CD8-positive, alpha-beta memory T cell (primary cell): Measurements from ENCODE around the gene RANBP3. TPM values are rescaled to one million over a fixed set of nuclear protein-coding genes. Genes with fewer than 3 reads are reported as not detected.

Experiments
- CTCF ChIA-PET: fragments of 350-600 bp; sonication (Branson Sonifier 250); formaldehyde crosslinking; loops from one replicate; lab custom pipeline; 2021; ENCODE audit warnings: antibody characterized with exemption; lab: Charles Lee
- POLR2A ChIA-PET: fragments of 350-600 bp; sonication (Branson Sonifier 250); formaldehyde crosslinking; loops from one replicate; lab custom pipeline; 2021; ENCODE audit warnings: antibody characterized with exemption; lab: Charles Lee
- DNase-seq, 5 donors: peaks; one replicate each; pipeline versions ENCODE4 v3.0.0 to v3.0.0-alpha.2; 2020 to 2022; ENCODE audit warnings: mixed read lengths in 1 of 5
- H3K27ac ChIP-seq: one replicate; pipeline ENCODE4 v1.7.0; 2013; ENCODE audit warnings: low read depth, mild to moderate bottlenecking, low read length, moderate library complexity
- H3K27me3 ChIP-seq: 2 replicates; pipeline ENCODE4 v1.7.0; 2013; ENCODE audit warnings: low read length, mild to moderate bottlenecking; ENCODE audit not compliant: insufficient read depth, poor library complexity, severe bottlenecking
- H3K36me3 ChIP-seq: 2 replicates; pipeline ENCODE4 v1.7.0; 2013; ENCODE audit warnings: mild to moderate bottlenecking, low read length, moderate library complexity; ENCODE audit not compliant: insufficient read depth
- H3K4me1 ChIP-seq: 2 replicates; pipeline ENCODE4 v1.7.0; 2013; ENCODE audit warnings: mild to moderate bottlenecking, low read length, moderate library complexity; ENCODE audit not compliant: insufficient read depth
- H3K4me3 ChIP-seq: 2 replicates; pipeline ENCODE4 v1.7.0; 2013; ENCODE audit warnings: mild to moderate bottlenecking, low read length
- H3K9me3 ChIP-seq: 2 replicates; pipeline ENCODE4 v1.7.0; 2013; ENCODE audit warnings: mild to moderate bottlenecking, low read length
- H3K27ac Mint-ChIP-seq, 8 donors: one replicate each; pipeline ENCODE4 v1.8.0; 2020 to 2021; ENCODE audit warnings: mixed read lengths in 8 of 8, mild to moderate bottlenecking in 6 of 8, inconsistent platforms in 3 of 8, moderate library complexity in 3 of 8
- H3K27me3 Mint-ChIP-seq, 2 donors: one replicate each; pipeline ENCODE4 v1.8.0; 2020 to 2021; ENCODE audit warnings: mixed read lengths in 2 of 2, mild to moderate bottlenecking in 1 of 2, moderate library complexity in 1 of 2
- H3K36me3 Mint-ChIP-seq, 3 donors: one replicate each; pipeline ENCODE4 v1.8.0; 2020 to 2021; ENCODE audit warnings: mixed read lengths in 3 of 3, inconsistent platforms in 1 of 3, mild to moderate bottlenecking in 1 of 3
- H3K4me1 Mint-ChIP-seq, 3 donors: one replicate each; pipeline ENCODE4 v1.8.0; 2020 to 2021; ENCODE audit warnings: mixed read lengths in 3 of 3, inconsistent platforms in 1 of 3, mild to moderate bottlenecking in 1 of 3
- H3K4me3 Mint-ChIP-seq, 7 donors: one replicate each; pipeline ENCODE4 v1.8.0; 2020 to 2021; ENCODE audit warnings: mixed read lengths in 7 of 7, mild to moderate bottlenecking in 6 of 7, moderate library complexity in 4 of 7, inconsistent platforms in 2 of 7
- H3K9me3 Mint-ChIP-seq, 5 donors: one replicate each; pipeline ENCODE4 v1.8.0; 2020 to 2022; ENCODE audit warnings: mixed read lengths in 5 of 5, mild to moderate bottlenecking in 3 of 5, moderate library complexity in 2 of 5, inconsistent platforms in 1 of 5
- polyA plus RNA-seq: library from polyadenylated mRNA; unstranded; fragments of 300-500 nt; fragmentation: Illumina TruSeq; gene quantifications from one replicate; pipeline ENCODE4 v1.2.3, GENCODE V29; 2021
- total RNA-seq, 2 experiments: library from RNA; stranded (reverse); gene quantifications; one replicate each; pipeline ENCODE4 v1.2.3, GENCODE V29; 2021

The RANBP3 gene
- total and polyA plus RNA-seq, 3 experiments from 2014 or later: 9.7 to 97.6 (median 94.8) TPM

DNA sequence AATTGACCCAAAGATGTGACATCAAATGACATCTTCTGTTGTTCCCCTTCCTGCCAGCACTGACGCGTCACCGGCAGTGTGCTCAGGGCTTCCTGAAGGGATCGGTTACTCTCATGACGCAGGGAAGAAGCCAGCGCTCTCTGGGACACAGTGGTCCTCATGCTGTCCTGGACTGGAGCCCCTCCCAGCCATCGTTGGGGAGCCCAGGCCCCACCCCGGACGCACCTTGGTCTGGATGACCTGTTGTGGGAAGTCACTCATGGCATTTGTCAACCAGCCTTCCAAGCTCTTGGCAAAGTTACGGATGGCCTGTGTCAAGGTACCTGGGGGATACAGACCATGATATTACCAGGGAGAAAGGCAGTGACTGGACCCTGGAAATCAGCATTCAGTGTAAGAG, 26.0 kb upstream of the RANBP3 start:
- Histone ChIP-seq H3K27ac (no peak overlapping the region), H3K9me3 (no peaks in the 10 kb centered on the region), H3K4me1 (no peaks in the 10 kb centered on the region), H3K4me3 (no peak overlapping the region), H3K36me3 (no peaks in the 10 kb centered on the region), H3K27me3 (no peaks in the 10 kb centered on the region)
- POLR2A ChIA-PET: no interaction called here
- Mint-ChIP-seq H3K36me3 (peaks cover 0 to 9% (median 2%) of the 10 kb centered on the region in 3 donors), H3K9me3 (peaks cover 0 to 2% (median 0%) of the 10 kb centered on the region in 5 donors), H3K4me1 (no peaks in the 10 kb centered on the region), H3K27ac (peak overlapping the region in 1 of 8 donors; percentile 4), H3K4me3 (no peak overlapping the region), H3K27me3 (no peaks in the 10 kb centered on the region)
- no peak for DNase-seq
- CTCF ChIA-PET: interaction anchor here (1.0 kb wide), 1 partner anchor 36 kb away, joined by 3 read pairs; no protein-coding TSS in a partner anchor

- POLR2A ChIA-PET: no interaction called here
- Histone ChIP-seq H3K4me1 (no peaks in the 10 kb centered on the region), H3K9me3 (no peaks in the 10 kb centered on the region), H3K4me3 (no peak overlapping the region), H3K36me3 (no peaks in the 10 kb centered on the region), H3K27ac (no peak overlapping the region), H3K27me3 (no peaks in the 10 kb centered on the region)
- CTCF ChIA-PET: interaction anchor here (1.0 kb wide), 1 partner anchor 9 kb away, joined by 3 read pairs; no protein-coding TSS in a partner anchor
- Mint-ChIP-seq H3K4me3 (no peak overlapping the region), H3K36me3 (peaks cover 0 to 9% (median 2%) of the 10 kb centered on the region in 3 donors), H3K4me1 (no peaks in the 10 kb centered on the region), H3K9me3 (peaks cover 0 to 2% (median 0%) of the 10 kb centered on the region in 5 donors), H3K27ac (no peak overlapping the region), H3K27me3 (no peaks in the 10 kb centered on the region)
- DNase-seq: no peak
Observed at GRCh38 chr19:6002591-6002990, 24.7 kb upstream of the RANBP3 start.

GRCh38 chr19:6000228-6000847, 22.4 kb upstream of the RANBP3 start:
- no peak overlapping the region for H3K27ac ChIP-seq
- H3K36me3 ChIP-seq: no peaks in the 10 kb centered on the region
- H3K27ac Mint-ChIP-seq: no peak overlapping the region
- H3K36me3 Mint-ChIP-seq: peaks cover 0 to 9% (median 2%) of the 10 kb centered on the region in 3 donors
- H3K4me1 ChIP-seq: no peaks in the 10 kb centered on the region
- H3K4me3 ChIP-seq: no peak overlapping the region
- no peak overlapping the region for H3K4me3 Mint-ChIP-seq
- peaks cover 0 to 2% (median 0%) of the 10 kb centered on the region in 5 donors for H3K9me3 Mint-ChIP-seq
- ChIA-PET POLR2A (no interaction called here), CTCF (interaction anchor here (1.9 kb wide), 1 partner anchor 33 kb away, joined by 5 read pairs; no protein-coding TSS in a partner anchor)
- DNase-seq: no peak
- no peaks in the 10 kb centered on the region for H3K27me3 ChIP-seq
- no peaks in the 10 kb centered on the region for H3K4me1 Mint-ChIP-seq
- no peaks in the 10 kb centered on the region for H3K27me3 Mint-ChIP-seq
- no peaks in the 10 kb centered on the region for H3K9me3 ChIP-seq

GRCh38 chr19:5999693-6000092, 21.8 kb upstream of the RANBP3 start:
- no peaks in the 10 kb centered on the region for H3K36me3 ChIP-seq
- H3K36me3 Mint-ChIP-seq: peaks cover 0 to 9% (median 0%) of the 10 kb centered on the region in 3 donors
- no peaks in the 10 kb centered on the region for H3K4me1 ChIP-seq
- H3K27me3 Mint-ChIP-seq: no peaks in the 10 kb centered on the region
- H3K4me3 Mint-ChIP-seq: no peak overlapping the region
- CTCF ChIA-PET: no interaction called here
- H3K4me3 ChIP-seq: no peak overlapping the region
- no peak for DNase-seq
- H3K4me1 Mint-ChIP-seq: no peaks in the 10 kb centered on the region
- no peak overlapping the region for H3K27ac ChIP-seq
- no peaks in the 10 kb centered on the region for H3K9me3 ChIP-seq
- H3K9me3 Mint-ChIP-seq: peaks cover 0 to 2% (median 0%) of the 10 kb centered on the region in 5 donors
- POLR2A ChIA-PET: no interaction called here
- no peaks in the 10 kb centered on the region for H3K27me3 ChIP-seq
- peak overlapping the region in 1 of 8 donors; percentile 32 for H3K27ac Mint-ChIP-seq

DNA sequence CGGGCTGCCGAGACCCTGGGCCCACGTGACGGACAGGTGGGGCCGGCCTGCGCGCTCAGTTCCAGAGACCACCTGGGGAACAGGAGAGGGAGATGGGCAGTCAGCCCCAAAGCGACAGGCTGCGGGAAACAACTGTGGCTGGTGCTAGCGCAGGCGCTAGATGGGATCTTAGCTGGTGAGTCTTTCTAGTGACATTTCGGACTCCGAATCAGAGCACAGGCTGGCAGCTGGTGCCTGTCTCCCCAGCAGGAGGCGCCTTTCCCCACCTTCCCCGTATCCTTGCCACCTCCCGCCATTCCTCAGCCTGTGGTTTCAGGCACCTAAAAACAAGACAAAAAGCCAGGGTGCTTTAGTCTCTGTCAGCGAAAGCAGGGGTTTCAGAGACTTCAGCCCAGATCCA, 19.4 kb upstream of the RANBP3 start:
- Mint-ChIP-seq H3K4me1 (no peaks in the 10 kb centered on the region), H3K27me3 (no peaks in the 10 kb centered on the region), H3K4me3 (no peak overlapping the region), H3K36me3 (peaks cover 0 to 9% (median 0%) of the 10 kb centered on the region in 3 donors), H3K27ac (no peak overlapping the region), H3K9me3 (peaks cover 0 to 2% (median 0%) of the 10 kb centered on the region in 5 donors)
- H3K4me1 ChIP-seq: no peaks in the 10 kb centered on the region
- ChIA-PET POLR2A (no interaction called here), CTCF (no interaction called here)
- no peaks in the 10 kb centered on the region for H3K27me3 ChIP-seq
- DNase-seq: no peak
- H3K27ac ChIP-seq: no peak overlapping the region
- H3K9me3 ChIP-seq: no peaks in the 10 kb centered on the region
- H3K36me3 ChIP-seq: no peaks in the 10 kb centered on the region
- H3K4me3 ChIP-seq: no peak overlapping the region

DNA sequence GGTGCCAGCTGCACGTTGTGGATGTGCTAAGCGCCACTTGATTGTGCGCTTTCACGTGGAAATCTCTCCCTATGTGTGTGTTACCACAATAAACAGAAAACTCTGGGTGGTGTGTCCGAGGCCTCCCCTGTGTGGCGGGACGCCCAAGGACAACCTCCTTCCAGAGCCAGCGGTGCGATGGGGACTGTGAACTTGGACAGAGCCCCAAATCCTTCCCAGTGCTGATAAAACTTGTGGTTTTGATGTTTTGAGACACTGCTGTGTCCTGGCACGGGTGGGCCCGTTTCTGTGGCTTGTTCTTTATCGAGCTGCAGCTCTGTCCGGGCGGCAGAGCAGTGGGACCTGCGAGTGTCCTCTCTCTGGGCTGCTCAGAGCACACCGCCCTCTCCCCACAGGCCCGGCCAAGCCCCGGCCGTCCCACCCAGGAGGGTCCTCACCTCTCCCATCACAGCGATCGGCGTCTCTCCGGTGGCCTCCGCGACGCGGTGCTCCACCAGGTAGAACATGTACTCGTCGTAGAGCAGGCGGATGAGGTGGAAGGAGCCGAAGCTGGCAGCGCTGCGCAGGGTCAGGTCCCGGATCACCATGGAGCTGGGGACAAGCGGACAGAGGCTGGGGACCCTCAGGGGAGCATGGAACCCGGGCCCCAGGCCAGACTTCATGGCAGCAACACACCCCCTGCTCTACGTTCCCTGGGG, 18.8 kb upstream of the RANBP3 start:
- Mint-ChIP-seq H3K27me3 (no peaks in the 10 kb centered on the region), H3K4me1 (no peaks in the 10 kb centered on the region), H3K36me3 (peaks cover 0 to 9% (median 0%) of the 10 kb centered on the region in 3 donors), H3K4me3 (no peak overlapping the region), H3K27ac (no peak overlapping the region), H3K9me3 (peaks cover 0 to 2% (median 0%) of the 10 kb centered on the region in 5 donors)
- Histone ChIP-seq H3K9me3 (no peaks in the 10 kb centered on the region), H3K4me3 (no peak overlapping the region), H3K4me1 (no peaks in the 10 kb centered on the region), H3K27me3 (no peaks in the 10 kb centered on the region), H3K36me3 (no peaks in the 10 kb centered on the region), H3K27ac (no peak overlapping the region)
- no peak for DNase-seq
- CTCF ChIA-PET: no interaction called here
- POLR2A ChIA-PET: no interaction called here

DNA sequence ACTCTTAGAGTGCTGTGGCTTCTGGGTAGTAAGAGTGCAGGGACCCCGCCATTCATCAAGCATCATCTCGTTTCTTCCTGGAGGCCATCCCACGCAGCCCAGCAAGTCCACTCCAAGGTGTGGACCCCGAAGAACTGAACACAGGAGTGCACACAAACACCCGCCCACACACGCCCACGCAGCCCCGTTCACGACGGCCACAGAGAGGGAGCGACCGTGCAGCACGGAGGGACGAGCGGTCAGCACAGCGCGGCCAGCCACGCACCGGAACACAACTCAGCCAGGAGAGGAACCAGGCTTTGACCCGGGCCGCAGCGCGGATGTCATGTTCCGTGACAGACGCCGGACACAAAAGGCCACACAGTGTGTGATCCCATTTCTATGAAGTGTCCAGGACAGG, 18.2 kb upstream of the RANBP3 start:
- no peak for DNase-seq
- POLR2A ChIA-PET: no interaction called here
- peaks cover 0 to 9% (median 0%) of the 10 kb centered on the region in 3 donors for H3K36me3 Mint-ChIP-seq
- Histone ChIP-seq H3K4me3 (no peak overlapping the region), H3K27me3 (no peaks in the 10 kb centered on the region), H3K4me1 (no peaks in the 10 kb centered on the region), H3K36me3 (no peaks in the 10 kb centered on the region), H3K9me3 (no peaks in the 10 kb centered on the region), H3K27ac (no peak overlapping the region)
- no peak overlapping the region for H3K4me3 Mint-ChIP-seq
- H3K27ac Mint-ChIP-seq: no peak overlapping the region
- no peaks in the 10 kb centered on the region for H3K4me1 Mint-ChIP-seq
- CTCF ChIA-PET: no interaction called here
- peaks cover 0 to 2% (median 0%) of the 10 kb centered on the region in 5 donors for H3K9me3 Mint-ChIP-seq
- no peaks in the 10 kb centered on the region for H3K27me3 Mint-ChIP-seq

GRCh38 chr19:5995606-5996005, 17.7 kb upstream of the RANBP3 start:
- CTCF ChIA-PET: no interaction called here
- no peak overlapping the region for H3K27ac Mint-ChIP-seq
- no peaks in the 10 kb centered on the region for H3K36me3 ChIP-seq
- H3K4me3 ChIP-seq: no peak overlapping the region
- no peak overlapping the region for H3K4me3 Mint-ChIP-seq
- no peak for DNase-seq
- no peak overlapping the region for H3K27ac ChIP-seq
- peaks cover 0 to 2% (median 0%) of the 10 kb centered on the region in 5 donors for H3K9me3 Mint-ChIP-seq
- no peaks in the 10 kb centered on the region for H3K27me3 ChIP-seq
- POLR2A ChIA-PET: no interaction called here
- H3K27me3 Mint-ChIP-seq: no peaks in the 10 kb centered on the region
- H3K36me3 Mint-ChIP-seq: peaks cover 0 to 7% (median 0%) of the 10 kb centered on the region in 3 donors
- H3K4me1 Mint-ChIP-seq: no peaks in the 10 kb centered on the region
- H3K4me1 ChIP-seq: no peaks in the 10 kb centered on the region
- no peaks in the 10 kb centered on the region for H3K9me3 ChIP-seq
